CD4-positive, alpha-beta T cell (primary cell): Measurements from ENCODE around the gene PTBP2. TPM values are rescaled to one million over a fixed set of nuclear protein-coding genes. Genes with fewer than 3 reads are reported as not detected.

Source experiments
- ATAC-seq: fragments of 200-7000 bp; cut with Tn5 transposase; one replicate; pipeline ENCODE4 v1.10.0; 2022; ENCODE audit warnings: mild to moderate bottlenecking; ENCODE audit not compliant: poor library complexity
- CTCF ChIA-PET: fragments of 350-600 bp; sonication (Branson Sonifier 250); formaldehyde crosslinking; loops from one replicate; lab custom pipeline; 2021; ENCODE audit warnings: antibody characterized with exemption, inconsistent platforms; lab: Charles Lee
- POLR2A ChIA-PET: fragments of 350-600 bp; sonication (Branson Sonifier 250); formaldehyde crosslinking; loops from one replicate; lab custom pipeline; 2021; ENCODE audit warnings: antibody characterized with exemption, inconsistent platforms; lab: Charles Lee
- DNase-seq, 14 experiments: peaks; one replicate each; pipeline ENCODE4 v3.0.0-alpha.2; 2013 to 2020; ENCODE audit warnings: mixed read lengths in 2 of 14
- H3K27ac ChIP-seq, 2 donors: one replicate each; pipeline versions ENCODE4 v1.5.1 to v1.7.0; 2013; ENCODE audit warnings: low read length in 2 of 2, low read depth in 1 of 2, mild to moderate bottlenecking in 1 of 2
- H3K27me3 ChIP-seq, 2 experiments: 1 replicate in 1 of 2; 2 replicates in 1 of 2; pipeline versions ENCODE4 v1.6.1 to v1.7.0; 2013; ENCODE audit warnings: low read length in 2 of 2, control low read depth in 1 of 2, mild to moderate bottlenecking in 1 of 2, moderate library complexity in 1 of 2; ENCODE audit not compliant: insufficient read depth in 2 of 2, control insufficient read depth in 1 of 2
- H3K36me3 ChIP-seq: one replicate; pipeline ENCODE4 v1.6.1; 2013; ENCODE audit warnings: low read length, control low read depth; ENCODE audit not compliant: insufficient read depth
- H3K4me1 ChIP-seq: one replicate; pipeline ENCODE4 v1.6.1; 2013; ENCODE audit warnings: low read length, control low read depth; ENCODE audit not compliant: insufficient read depth
- H3K4me3 ChIP-seq: one replicate; pipeline ENCODE4 v1.5.1; 2013; ENCODE audit warnings: mild to moderate bottlenecking, low read length, moderate library complexity
- H3K9me3 ChIP-seq, 2 experiments: 1 replicate in 1 of 2; 2 replicates in 1 of 2; pipeline versions ENCODE4 v1.6.1 to v1.7.0; 2013; ENCODE audit warnings: low read length in 2 of 2, mild to moderate bottlenecking in 2 of 2, control low read depth in 1 of 2, moderate library complexity in 1 of 2; ENCODE audit not compliant: control insufficient read depth in 1 of 2, insufficient read depth in 1 of 2
- H3K27ac Mint-ChIP-seq: one replicate; pipeline ENCODE4 v1.8.0; 2020; ENCODE audit warnings: mixed read lengths
- H3K27me3 Mint-ChIP-seq: one replicate; pipeline ENCODE4 v1.8.0; 2021; ENCODE audit warnings: mixed read lengths
- H3K36me3 Mint-ChIP-seq: one replicate; pipeline ENCODE4 v1.8.0; 2021; ENCODE audit warnings: low read depth, mixed read lengths
- H3K4me1 Mint-ChIP-seq: one replicate; pipeline ENCODE4 v1.8.0; 2021; ENCODE audit warnings: low read depth, mixed read lengths
- H3K4me3 Mint-ChIP-seq: one replicate; pipeline ENCODE4 v1.8.0; 2020; ENCODE audit warnings: mild to moderate bottlenecking, mixed read lengths
- H3K9me3 Mint-ChIP-seq: one replicate; pipeline ENCODE4 v1.8.0; 2020; ENCODE audit warnings: mixed read lengths
- intact Hi-C, 2 experiments: fragments of 100-400 bp; cut with DNase I in 1 of 2; cut with micrococcal nuclease in 1 of 2; formaldehyde crosslinking; loops; one replicate each; pipeline versions ENCODE4 v1.15.1 to v1.9.0; 2023 to 2025; cut with DNase I, micrococcal nuclease
- total RNA-seq, 174 experiments: library from RNA in 2 of 174; stranded (reverse) in 2 of 174; gene quantifications; one replicate each; pipeline ENCODE4 v1.2.3 and lab custom pipeline; 2021 to 2026
- TF ChIP-seq, protein P1 (sequence below): fragments of 200-600 bp; IDR thresholded peaks from one replicate; pipeline ENCODE4 v1.8.0; 2022; ENCODE audit warnings: antibody characterized with exemption, mild to moderate bottlenecking

Gene PTBP2
- total RNA-seq, 2 experiments from 2014 or later, result 32.6 to 34.3 TPM

DNA sequence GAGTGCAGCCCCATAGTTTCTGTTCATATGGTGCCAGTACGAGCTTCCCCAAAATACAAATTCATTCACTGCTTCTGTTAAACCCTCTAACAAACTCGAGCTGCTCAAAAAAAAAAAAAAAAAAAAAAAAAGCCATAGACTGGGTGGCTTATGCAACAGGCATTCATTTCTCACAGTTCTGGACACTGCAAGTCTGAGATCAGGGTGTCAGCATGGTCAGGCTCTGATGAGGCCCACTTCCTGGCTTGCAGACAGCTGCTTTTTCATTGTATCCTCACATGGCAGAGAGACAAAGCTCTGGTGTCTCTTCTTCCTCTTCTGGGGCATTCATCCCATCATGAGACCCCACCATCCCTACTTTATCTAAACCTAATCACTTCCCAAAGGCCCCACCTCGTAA is 121.6 kb downstream of the PTBP2 start:
- TF ChIP-seq, protein P1, sequence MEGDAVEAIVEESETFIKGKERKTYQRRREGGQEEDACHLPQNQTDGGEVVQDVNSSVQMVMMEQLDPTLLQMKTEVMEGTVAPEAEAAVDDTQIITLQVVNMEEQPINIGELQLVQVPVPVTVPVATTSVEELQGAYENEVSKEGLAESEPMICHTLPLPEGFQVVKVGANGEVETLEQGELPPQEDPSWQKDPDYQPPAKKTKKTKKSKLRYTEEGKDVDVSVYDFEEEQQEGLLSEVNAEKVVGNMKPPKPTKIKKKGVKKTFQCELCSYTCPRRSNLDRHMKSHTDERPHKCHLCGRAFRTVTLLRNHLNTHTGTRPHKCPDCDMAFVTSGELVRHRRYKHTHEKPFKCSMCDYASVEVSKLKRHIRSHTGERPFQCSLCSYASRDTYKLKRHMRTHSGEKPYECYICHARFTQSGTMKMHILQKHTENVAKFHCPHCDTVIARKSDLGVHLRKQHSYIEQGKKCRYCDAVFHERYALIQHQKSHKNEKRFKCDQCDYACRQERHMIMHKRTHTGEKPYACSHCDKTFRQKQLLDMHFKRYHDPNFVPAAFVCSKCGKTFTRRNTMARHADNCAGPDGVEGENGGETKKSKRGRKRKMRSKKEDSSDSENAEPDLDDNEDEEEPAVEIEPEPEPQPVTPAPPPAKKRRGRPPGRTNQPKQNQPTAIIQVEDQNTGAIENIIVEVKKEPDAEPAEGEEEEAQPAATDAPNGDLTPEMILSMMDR, result no peak
- intact Hi-C loops, result loop anchor here in 1 of 2 experiments (10.0 kb wide), 1 partner anchor 608 kb away; no protein-coding TSS in a partner anchor
- H3K27ac Mint-ChIP-seq, result no peak overlapping the region
- ChIA-PET POLR2A (interaction anchor here (0.6 kb wide), 1 partner anchor 121 kb away, joined by 3 read pairs; no protein-coding TSS in a partner anchor), CTCF (no interaction called here)
- Histone ChIP-seq H3K36me3 (no peaks in the 10 kb centered on the region), H3K27ac (no peak overlapping the region), H3K4me1 (no peaks in the 10 kb centered on the region), H3K4me3 (no peak overlapping the region), H3K9me3 (no peaks in the 10 kb centered on the region), H3K27me3 (no peaks in the 10 kb centered on the region)
- DNase-seq, result no peak
- H3K27me3 Mint-ChIP-seq, result no peaks in the 10 kb centered on the region
- H3K36me3 Mint-ChIP-seq, result no peaks in the 10 kb centered on the region
- no peaks in the 10 kb centered on the region for H3K9me3 Mint-ChIP-seq
- no peaks in the 10 kb centered on the region for H3K4me1 Mint-ChIP-seq
- H3K4me3 Mint-ChIP-seq, result no peak overlapping the region
- no peak for ATAC-seq

- intact Hi-C loops, result loop anchor here in 1 of 2 experiments (10.0 kb wide), 1 partner anchor 609 kb away; no protein-coding TSS in a partner anchor
- H3K4me1 ChIP-seq, result no peaks in the 10 kb centered on the region
- POLR2A ChIA-PET, result no interaction called here
Measured at GRCh38 chr1:96843601-96844000, 122.0 kb downstream of the PTBP2 start.

GRCh38 chr1:96845464-96845863 is 123.9 kb downstream of the PTBP2 start:
- no peaks in the 10 kb centered on the region for H3K27me3 ChIP-seq
- Mint-ChIP-seq H3K4me1 (no peaks in the 10 kb centered on the region), H3K4me3 (no peak overlapping the region), H3K27ac (no peak overlapping the region), H3K36me3 (no peaks in the 10 kb centered on the region), H3K27me3 (no peaks in the 10 kb centered on the region), H3K9me3 (no peaks in the 10 kb centered on the region)
- TF ChIP-seq, protein P1, result no peak
- H3K27ac ChIP-seq, result no peak overlapping the region
- ChIA-PET CTCF (no interaction called here), POLR2A (no interaction called here)
- ATAC-seq (peak; percentile 46), DNase-seq (peak in 8 of 14 experiments; percentile 5 to 32 (median 16))
- no peak overlapping the region for H3K4me3 ChIP-seq
- H3K36me3 ChIP-seq, result no peaks in the 10 kb centered on the region
- intact Hi-C loops, result loop anchor here in 1 of 2 experiments (10.0 kb wide), 1 partner anchor 611 kb away; no protein-coding TSS in a partner anchor
- no peaks in the 10 kb centered on the region for H3K9me3 ChIP-seq
- H3K4me1 ChIP-seq, result no peaks in the 10 kb centered on the region

More at GRCh38 chr1:96843601-96844000, 122.0 kb downstream of the PTBP2 start:
- H3K4me3 Mint-ChIP-seq, result no peak overlapping the region
- H3K9me3 ChIP-seq, result no peaks in the 10 kb centered on the region
- no peaks in the 10 kb centered on the region for H3K27me3 Mint-ChIP-seq
- no peak for ATAC-seq
- TF ChIP-seq, protein P1, result no peak
- H3K4me1 Mint-ChIP-seq, result no peaks in the 10 kb centered on the region
- DNase-seq, result no peak
- no peaks in the 10 kb centered on the region for H3K27me3 ChIP-seq
- no peaks in the 10 kb centered on the region for H3K36me3 ChIP-seq
- H3K27ac Mint-ChIP-seq, result no peak overlapping the region
- no peaks in the 10 kb centered on the region for H3K36me3 Mint-ChIP-seq
- H3K27ac ChIP-seq, result no peak overlapping the region
- no peaks in the 10 kb centered on the region for H3K9me3 Mint-ChIP-seq
- H3K4me3 ChIP-seq, result no peak overlapping the region
- CTCF ChIA-PET, result no interaction called here
